Esophagus (tissue), 2 donors: Measurements from ENCODE around the gene RGS3. TPM values are rescaled to one million over a fixed set of nuclear protein-coding genes. Genes with fewer than 3 reads are reported as not detected.
A peak's percentile ranks its signal among the peaks of the same experiment; 100 is the strongest.
"Not testable (repeated sequence)": the region's sequence is repeated elsewhere in the genome, so short reads cannot be mapped to it uniquely, and the experiment has no call there.

ENCODE experiments used
- H3K27ac ChIP-seq, 2 donors: one replicate each; pipeline ENCODE4 v1.5.1; 2013; ENCODE audit warnings: low read depth in 2 of 2, mild to moderate bottlenecking in 2 of 2, inconsistent platforms in 1 of 2, low read length in 1 of 2, moderate library complexity in 1 of 2
- H3K27me3 ChIP-seq, 2 donors: one replicate each; pipeline ENCODE4 v1.6.1; 2013; ENCODE audit warnings: low read length in 2 of 2, control low read depth in 1 of 2, mild to moderate bottlenecking in 1 of 2; ENCODE audit not compliant: insufficient read depth in 2 of 2, control insufficient read depth in 1 of 2
- H3K36me3 ChIP-seq, 2 donors: one replicate each; pipeline ENCODE4 v1.6.1; 2013; ENCODE audit warnings: low read length in 1 of 2; ENCODE audit not compliant: control insufficient read depth in 2 of 2, insufficient read depth in 2 of 2
- H3K4me1 ChIP-seq, 2 donors: one replicate each; pipeline ENCODE4 v1.6.1; 2013; ENCODE audit warnings: low read length in 1 of 2; ENCODE audit not compliant: control insufficient read depth in 2 of 2, insufficient read depth in 2 of 2
- H3K4me3 ChIP-seq, 2 donors: one replicate each; pipeline ENCODE4 v1.5.1; 2013; ENCODE audit warnings: low read length in 2 of 2, mild to moderate bottlenecking in 2 of 2, low read depth in 1 of 2, moderate library complexity in 1 of 2
- H3K9me3 ChIP-seq, 2 donors: one replicate each; pipeline ENCODE4 v1.6.1; 2013; ENCODE audit warnings: mild to moderate bottlenecking in 2 of 2, low read depth in 1 of 2, low read length in 1 of 2, moderate library complexity in 1 of 2; ENCODE audit not compliant: control insufficient read depth in 2 of 2, insufficient read depth in 1 of 2
- WGBS, 2 donors: extraction: QIAGEN DNeasy Blood & Tissue Kit; methylation state at CpG; one replicate each; pipeline ENCODE4 v1.1.7; 2013; 5-methylcytosine and 5-hydroxymethylcytosine counted together
- polyA plus RNA-seq, 2 donors: library from polyadenylated mRNA; stranded (reverse); fragments of 200-250 nt; gene quantifications; one replicate each; pipeline ENCODE4 v1.2.3, GENCODE V29; 2013
- donor health status: healthy with polysubstance abuse.
- donor health status: Bipolar disorder and iron deficiency.

RGS3 gene
- polyA plus RNA-seq, 2 donors = 9.1 to 10.2 TPM

DNA sequence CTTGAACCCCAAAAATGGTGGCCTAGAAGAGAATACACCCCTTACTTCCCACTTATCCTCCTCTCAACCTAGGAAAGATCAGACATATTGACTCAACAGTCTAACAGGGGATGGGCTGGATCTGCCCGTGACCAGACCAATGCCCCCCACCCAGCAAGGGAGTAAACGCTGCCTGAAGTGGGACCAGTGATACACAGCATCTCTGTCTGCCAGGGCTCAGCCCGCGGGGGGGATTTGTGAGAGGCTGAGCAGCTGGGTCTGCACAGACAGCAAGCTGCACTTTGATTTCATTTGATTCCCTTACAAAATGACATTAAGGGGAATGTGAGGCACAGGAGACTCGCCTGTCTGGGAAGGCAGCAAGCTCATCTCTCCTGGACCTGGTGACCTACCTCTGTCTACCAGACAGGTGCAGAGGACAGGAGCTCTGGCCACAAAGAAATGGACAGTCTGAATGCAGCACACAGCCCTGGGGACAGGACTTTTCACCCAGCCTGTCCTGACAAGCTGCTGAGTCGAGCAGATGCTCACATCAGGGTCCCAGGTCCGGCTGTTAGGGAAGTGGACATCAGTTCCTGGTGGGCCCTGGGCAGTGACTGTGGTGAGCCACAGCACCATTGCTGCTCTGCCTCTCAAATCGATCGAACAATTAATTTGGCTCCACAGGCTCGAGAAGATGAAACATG lies 79.9 kb downstream of the RGS3 start:
- Histone ChIP-seq H3K27ac (no peak overlapping the region), H3K36me3 (peaks cover 0 to 5% of the 10 kb centered on the region in 2 donors)

GRCh38 chr9:113543982-113544303 lies 80.4 kb downstream of the RGS3 start:
- 71 to 73% methylated on average over 3 of the region's 3 CpGs for WGBS, 2 donors
- Histone ChIP-seq H3K27me3 (no peaks in the 10 kb centered on the region), H3K36me3 (peaks cover 0 to 4% of the 10 kb centered on the region in 2 donors), H3K4me3 (no peak overlapping the region), H3K9me3 (no peaks in the 10 kb centered on the region), H3K4me1 (no peaks in the 10 kb centered on the region), H3K27ac (no peak overlapping the region)

More for the DNA sequence above, 79.9 kb downstream of the RGS3 start:
- Histone ChIP-seq H3K9me3 (no peaks in the 10 kb centered on the region), H3K4me1 (no peaks in the 10 kb centered on the region), H3K4me3 (no peak overlapping the region), H3K27me3 (no peaks in the 10 kb centered on the region)
- 82 to 87% methylated on average over 10 of the region's 10 CpGs for WGBS, 2 donors

DNA sequence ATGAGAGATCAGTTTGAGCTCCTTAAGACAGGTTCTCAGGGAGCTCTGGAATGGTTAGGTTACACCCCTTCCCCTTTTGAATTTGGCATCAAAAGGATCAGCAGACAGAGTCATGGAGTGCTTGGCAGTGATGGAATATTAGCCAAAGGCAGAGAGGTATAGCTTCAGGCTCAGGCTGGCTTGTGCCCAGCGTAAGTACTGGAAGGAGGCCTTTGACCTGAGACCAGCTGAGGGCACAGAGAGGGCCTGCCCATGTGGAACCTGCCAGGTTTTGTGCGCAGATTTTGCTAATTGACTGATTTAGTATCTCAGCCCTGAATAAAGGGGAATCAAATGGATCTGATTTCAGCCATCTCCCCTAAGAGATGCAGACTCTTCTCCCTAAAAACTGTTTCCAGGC lies 81.5 kb downstream of the RGS3 start:
- Histone ChIP-seq H3K27ac (no peak overlapping the region), H3K9me3 (no peaks in the 10 kb centered on the region), H3K4me3 (no peak overlapping the region), H3K4me1 (no peaks in the 10 kb centered on the region), H3K36me3 (peaks cover 0 to 3% of the 10 kb centered on the region in 2 donors), H3K27me3 (no peaks in the 10 kb centered on the region)
- WGBS, 2 donors = 72 to 87% methylated on average over 2 of the region's 2 CpGs

- Histone ChIP-seq H3K27me3 (no peaks in the 10 kb centered on the region), H3K4me3 (no peak overlapping the region), H3K9me3 (no peaks in the 10 kb centered on the region), H3K4me1 (no peaks in the 10 kb centered on the region), H3K27ac (no peak overlapping the region), H3K36me3 (no peaks in the 10 kb centered on the region)
- WGBS, 2 donors = 92 to 95% methylated on average over 5 of the region's 5 CpGs
These were observed 83.0 kb downstream of the RGS3 start for GRCh38 chr9:113546566-113546965.

GRCh38 chr9:113547501-113547900 lies 84.0 kb downstream of the RGS3 start:
- no peak overlapping the region for H3K4me3 ChIP-seq
- H3K4me1 ChIP-seq = no peaks in the 10 kb centered on the region
- WGBS, 2 donors = 92 to 95% methylated on average over 5 of the region's 5 CpGs
- H3K27me3 ChIP-seq = no peaks in the 10 kb centered on the region
- no peak overlapping the region for H3K27ac ChIP-seq
- no peaks in the 10 kb centered on the region for H3K9me3 ChIP-seq
- no peaks in the 10 kb centered on the region for H3K36me3 ChIP-seq

GRCh38 chr9:113548221-113549041 lies 84.9 kb downstream of the RGS3 start:
- 26 to 34% methylated on average over 11 of the region's 11 CpGs for WGBS, 2 donors

GRCh38 chr9:113549892-113550291 lies 86.4 kb downstream of the RGS3 start:
- not testable (repeated sequence) for H3K36me3 ChIP-seq, H3K27me3 ChIP-seq, H3K27ac ChIP-seq, H3K9me3 ChIP-seq, H3K4me1 ChIP-seq, H3K4me3 ChIP-seq
- 84 to 96% methylated on average over 8 of the region's 8 CpGs for WGBS, 2 donors

More at GRCh38 chr9:113548221-113549041, 84.9 kb downstream of the RGS3 start:
- peak overlapping the region; percentile 30 to 47 for H3K27ac ChIP-seq
- H3K27me3 ChIP-seq = no peaks in the 10 kb centered on the region
- H3K36me3 ChIP-seq = no peaks in the 10 kb centered on the region
- H3K4me3 ChIP-seq = no peak overlapping the region
- H3K4me1 ChIP-seq = no peaks in the 10 kb centered on the region
- no peaks in the 10 kb centered on the region for H3K9me3 ChIP-seq

DNA sequence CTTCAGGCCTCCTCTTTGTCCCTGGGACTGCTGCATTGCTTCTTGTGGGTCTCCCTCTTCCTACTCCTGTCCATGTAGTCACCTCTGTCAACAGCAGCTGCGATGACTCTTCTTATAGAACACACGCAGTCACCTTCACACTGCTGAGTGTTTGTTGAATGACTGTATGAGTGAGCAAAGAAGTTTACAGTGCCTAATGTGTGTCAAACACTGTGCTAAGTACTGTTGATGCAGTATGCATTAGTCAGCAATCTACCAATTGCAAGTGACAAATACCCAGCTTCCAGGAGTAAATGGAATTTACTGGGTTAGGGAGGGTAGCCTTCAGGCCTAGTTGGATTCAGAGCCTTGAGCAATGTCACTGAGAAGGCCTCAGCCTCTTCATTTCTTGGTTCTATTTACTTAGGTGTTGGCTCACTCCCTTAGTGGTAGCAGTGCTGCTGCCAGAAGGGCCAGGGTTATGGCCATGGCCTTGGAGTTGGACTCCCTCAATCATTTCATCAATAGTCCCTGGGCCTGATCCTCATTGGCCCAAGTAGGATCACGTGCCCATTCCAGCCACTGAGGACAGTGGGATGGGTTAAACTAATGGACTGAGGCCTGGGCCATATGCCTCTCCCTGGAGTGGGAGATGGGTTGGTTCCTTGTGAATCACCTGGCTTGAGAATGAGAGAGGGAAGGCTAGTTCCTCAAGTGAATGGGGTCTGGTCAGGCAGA lies 93.5 kb downstream of the RGS3 start:
- H3K4me3 ChIP-seq = no peak overlapping the region
- no peak overlapping the region for H3K27ac ChIP-seq
- H3K27me3 ChIP-seq = no peaks in the 10 kb centered on the region
- peaks cover 0 to 3% of the 10 kb centered on the region in 2 donors for H3K4me1 ChIP-seq
- no peaks in the 10 kb centered on the region for H3K9me3 ChIP-seq
- WGBS, 2 donors = 91 to 95% methylated on average over 3 of the region's 3 CpGs
- no peaks in the 10 kb centered on the region for H3K36me3 ChIP-seq

DNA sequence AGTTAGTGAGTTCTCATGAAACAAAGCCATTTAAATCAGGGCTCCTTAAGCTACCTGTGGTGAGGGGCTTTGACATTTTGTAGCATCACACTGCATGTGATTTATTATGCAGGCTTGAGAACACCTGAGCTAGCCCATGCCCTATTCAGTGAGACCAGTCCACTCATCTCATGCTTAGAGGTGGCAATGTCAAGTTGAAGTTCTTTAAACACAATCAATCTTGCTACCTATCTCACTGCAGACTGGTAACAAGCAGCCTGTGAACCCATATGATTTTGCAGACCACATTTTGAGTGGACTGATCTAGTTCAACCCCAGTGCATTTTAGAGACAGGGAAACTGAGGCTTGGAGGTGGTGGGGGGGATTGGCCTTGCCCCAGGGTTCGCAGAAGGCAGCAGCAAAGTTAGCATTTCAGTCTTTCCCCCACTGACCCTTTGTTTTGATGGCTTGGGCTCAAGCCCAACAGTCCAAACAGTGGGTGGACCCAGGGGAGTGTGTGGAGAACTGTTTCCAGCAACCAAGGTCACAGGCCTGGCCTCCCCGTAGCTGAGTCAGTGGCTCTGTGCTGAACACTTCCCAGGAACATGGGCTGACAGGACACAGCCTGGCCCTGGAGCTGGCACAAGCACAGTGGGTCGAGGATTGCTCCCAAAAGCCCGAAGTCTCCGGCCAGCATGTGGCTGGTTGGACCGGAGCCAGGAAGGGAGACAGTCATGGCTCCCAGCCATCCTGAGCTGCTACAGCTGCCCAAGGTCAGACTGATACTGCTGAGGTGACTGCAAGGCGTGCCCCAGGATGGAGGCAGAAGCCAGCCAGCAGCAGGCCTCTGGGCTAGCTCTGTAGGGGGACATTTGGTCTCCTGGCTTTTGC lies 95.3 kb downstream of the RGS3 start:
- no peaks in the 10 kb centered on the region for H3K27me3 ChIP-seq
- H3K9me3 ChIP-seq = no peaks in the 10 kb centered on the region
- no peak overlapping the region for H3K4me3 ChIP-seq
- H3K27ac ChIP-seq = peak overlapping the region; percentile 9 to 52
- H3K36me3 ChIP-seq = no peaks in the 10 kb centered on the region
- H3K4me1 ChIP-seq = peaks cover 0 to 5% of the 10 kb centered on the region in 2 donors
- WGBS, 2 donors = 48 to 58% methylated on average over 7 of the region's 7 CpGs
